GM15510 (cell line): ENCODE data around the gene NCKAP5.

Experiments used
- POLR2A ChIP-seq: IDR thresholded peaks from 3 replicates; pipeline ENCODE4 v1.6.1; 2011; ENCODE audit warnings: borderline replicate concordance; ENCODE audit not compliant: insufficient read length; ENCODE audit errors: extremely low read depth

NCKAP5 gene

GRCh38 chr2:132816234-132816633 lies 752.0 kb downstream of the NCKAP5 start:
- no peak for TF ChIP-seq POLR2A

GRCh38 chr2:132815516-132815915 lies 752.7 kb downstream of the NCKAP5 start:
- no peak for TF ChIP-seq POLR2A

- TF ChIP-seq POLR2A, result no peak
These were observed 753.6 kb downstream of the NCKAP5 start for GRCh38 chr2:132814651-132815050.

DNA sequence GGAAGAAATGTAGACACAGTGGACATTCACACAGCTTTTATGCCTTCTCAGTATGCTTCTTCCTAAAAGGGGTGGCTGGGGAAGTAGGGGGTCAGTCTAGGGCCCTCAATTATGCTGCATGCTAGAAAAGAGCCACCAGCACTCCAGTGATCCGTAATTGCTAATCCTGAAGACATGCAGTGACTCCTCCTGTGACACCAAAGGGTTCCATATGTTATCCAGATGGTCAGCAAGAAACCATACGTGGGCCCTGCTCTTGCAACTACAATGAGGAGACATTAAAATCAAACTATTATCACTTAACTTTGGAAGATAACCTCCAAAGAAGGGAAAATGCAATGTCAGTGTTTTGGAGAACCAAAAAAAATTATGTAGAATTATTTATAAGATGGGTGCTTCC lies 754.8 kb downstream of the NCKAP5 start:
- TF ChIP-seq POLR2A, result no peak

- TF ChIP-seq POLR2A, result no peak
These were observed 756.9 kb downstream of the NCKAP5 start for GRCh38 chr2:132811148-132811915.

GRCh38 chr2:132804051-132804450 lies 764.2 kb downstream of the NCKAP5 start:
- no peak for TF ChIP-seq POLR2A

DNA sequence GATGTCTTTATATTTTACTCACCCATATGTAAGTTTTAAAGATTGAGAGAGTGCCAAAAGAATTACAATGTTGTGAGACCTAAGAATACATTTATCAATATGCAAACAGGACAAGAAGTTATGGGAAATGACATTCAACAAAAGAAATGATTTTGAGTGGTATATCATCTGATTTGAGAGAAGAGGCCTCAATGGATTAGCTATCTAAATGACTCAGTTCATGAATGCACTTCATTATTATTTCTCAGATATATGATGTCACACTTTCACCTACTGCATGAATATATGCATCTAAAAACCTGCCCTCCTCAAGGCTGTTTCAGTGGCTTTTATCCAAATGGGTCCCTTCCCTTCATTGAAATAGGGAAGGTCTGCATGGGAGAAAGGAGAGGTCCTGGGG lies 769.9 kb downstream of the NCKAP5 start:
- TF ChIP-seq POLR2A, result no peak

- TF ChIP-seq POLR2A, result no peak
These were observed 770.7 kb downstream of the NCKAP5 start for GRCh38 chr2:132797556-132797955.

GRCh38 chr2:132797071-132797470 lies 771.2 kb downstream of the NCKAP5 start:
- TF ChIP-seq POLR2A, result no peak

- no peak for TF ChIP-seq POLR2A
These were observed 773.0 kb downstream of the NCKAP5 start for GRCh38 chr2:132795220-132795619.

DNA sequence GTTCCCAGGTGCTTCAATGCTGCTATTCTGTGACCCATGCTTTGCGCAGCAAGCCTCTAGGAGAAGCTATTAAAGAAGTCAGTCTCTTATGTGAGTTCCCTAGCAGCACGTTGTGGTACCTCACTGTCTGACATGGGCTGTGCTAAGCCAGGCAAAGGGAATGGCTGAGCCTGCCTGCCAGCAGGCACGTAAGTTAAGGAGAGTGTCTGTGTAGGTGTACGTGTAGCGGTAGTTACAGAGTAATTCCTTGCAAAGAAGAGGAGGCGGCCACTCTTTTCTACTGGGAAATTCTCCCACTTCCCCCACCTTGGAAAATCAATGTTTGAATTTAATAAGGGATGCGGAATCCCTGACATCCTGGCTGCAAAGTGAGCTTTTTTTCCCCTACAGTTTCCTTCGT lies 774.7 kb downstream of the NCKAP5 start:
- no peak for TF ChIP-seq POLR2A

GRCh38 chr2:132790207-132790785 lies 778.0 kb downstream of the NCKAP5 start:
- no peak for TF ChIP-seq POLR2A

DNA sequence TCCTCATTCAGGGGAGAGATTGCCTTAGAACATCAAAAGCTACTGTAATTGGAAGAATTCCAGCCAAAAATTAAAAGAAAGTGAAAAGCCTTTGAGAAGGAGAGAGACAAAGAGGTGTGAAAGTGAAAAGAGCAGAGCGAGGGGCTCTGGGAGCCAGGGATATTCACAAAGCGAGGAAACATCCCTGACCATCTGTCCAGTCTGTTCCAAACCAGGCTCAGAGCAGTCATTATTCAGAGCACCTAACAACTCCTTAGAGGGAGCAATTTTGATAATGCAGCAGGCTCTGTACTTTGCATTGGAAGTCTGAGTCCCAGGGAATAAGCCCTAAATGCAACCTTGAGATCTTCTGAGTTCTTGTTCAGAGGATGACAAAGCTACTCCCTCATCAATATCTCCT lies 779.2 kb downstream of the NCKAP5 start:
- no peak for TF ChIP-seq POLR2A

GRCh38 chr2:132788310-132788838 lies 779.9 kb downstream of the NCKAP5 start:
- TF ChIP-seq POLR2A, result no peak

- no peak for TF ChIP-seq POLR2A
These were observed 784.4 kb downstream of the NCKAP5 start for GRCh38 chr2:132783883-132784282.

GRCh38 chr2:132782176-132782783 lies 786.0 kb downstream of the NCKAP5 start:
- TF ChIP-seq POLR2A, result no peak

- no peak for TF ChIP-seq POLR2A
These were observed 787.6 kb downstream of the NCKAP5 start for GRCh38 chr2:132780651-132781050.

GRCh38 chr2:132779206-132779721 lies 789.0 kb downstream of the NCKAP5 start:
- TF ChIP-seq POLR2A, result no peak
